HepG2 (cell line): ENCODE data around the gene PSMA3. TPM values are rescaled to one million over a fixed set of nuclear protein-coding genes. Genes with fewer than 3 reads are reported as not detected.
A peak's percentile ranks its signal among the peaks of the same experiment; 100 is the strongest.

ENCODE experiments used
- AGO2 ChIP-seq: fragments of 200-400 bp; formaldehyde crosslinking; optimal IDR thresholded peaks from 2 replicates; pipeline ENCODE3; 2017; ENCODE audit warnings: mild to moderate bottlenecking, low read depth, low read length, moderate library complexity
- AKNA ChIP-seq: sonication (generic); formaldehyde crosslinking; IDR thresholded peaks from 2 replicates; pipeline ENCODE4 v1.4.0; 2020; ENCODE audit warnings: missing genetic modification reagents, borderline replicate concordance
- ARHGAP35 ChIP-seq: sonication (generic); formaldehyde crosslinking; IDR thresholded peaks from 2 replicates; pipeline ENCODE4 v1.9.0; 2022; ENCODE audit warnings: mild to moderate bottlenecking, inconsistent platforms, moderate library complexity, missing genetic modification reagents, borderline replicate concordance
- ATF1 ChIP-seq: IDR thresholded peaks from 2 replicates; pipeline ENCODE4 v1.6.1; 2016; ENCODE audit warnings: mild to moderate bottlenecking, control low read depth
- BCLAF1 ChIP-seq: fragments of 450-650 bp; IDR thresholded peaks from 2 replicates; pipeline ENCODE4 v1.6.1; 2017; ENCODE audit warnings: mild to moderate bottlenecking
- CAMTA2 ChIP-seq: sonication (generic); formaldehyde crosslinking; IDR thresholded peaks from 2 replicates; pipeline ENCODE4 v1.4.0; 2020; ENCODE audit warnings: mild to moderate bottlenecking, missing genetic modification reagents, borderline replicate concordance
- ELF1 ChIP-seq: sonication (generic); formaldehyde crosslinking; IDR thresholded peaks from 2 replicates; pipeline ENCODE4 v1.4.0; 2020; ENCODE audit warnings: missing genetic modification reagents
- ETV6 ChIP-seq: sonication (generic); formaldehyde crosslinking; conservative IDR thresholded peaks from 2 replicates; pipeline ENCODE4 v1.4.0; 2020; ENCODE audit warnings: missing genetic modification reagents
- HDAC1 ChIP-seq: sonication (generic); formaldehyde crosslinking; IDR thresholded peaks from 2 replicates; pipeline ENCODE4 v1.5.1; 2020; ENCODE audit warnings: mild to moderate bottlenecking, missing genetic modification reagents
- HOXA5 ChIP-seq: sonication (generic); formaldehyde crosslinking; IDR thresholded peaks from 2 replicates; pipeline ENCODE4 v1.4.0; 2020; ENCODE audit warnings: missing genetic modification reagents
- PHF8 ChIP-seq: sonication (generic); formaldehyde crosslinking; IDR thresholded peaks from 2 replicates; pipeline ENCODE4 v1.5.0; 2020; ENCODE audit warnings: missing genetic modification reagents
- PTBP1 ChIP-seq: fragments of 200-400 bp; formaldehyde crosslinking; IDR thresholded peaks from 2 replicates; pipeline ENCODE4 v1.6.1; 2018; ENCODE audit warnings: low read length, low read depth; ENCODE audit not compliant: poor library complexity, severe bottlenecking
- TARDBP ChIP-seq: sonication (generic); formaldehyde crosslinking; IDR thresholded peaks from 2 replicates; pipeline ENCODE4 v1.8.0; 2022; ENCODE audit warnings: mild to moderate bottlenecking, missing genetic modification reagents
- XRCC5 ChIP-seq: fragments of 200-400 bp; formaldehyde crosslinking; optimal IDR thresholded peaks from 2 replicates; pipeline ENCODE3; 2017; ENCODE audit warnings: mild to moderate bottlenecking, low read length
- ZNF496 ChIP-seq: sonication (generic); formaldehyde crosslinking; IDR thresholded peaks from 2 replicates; pipeline ENCODE4 v1.8.1; 2023; ENCODE audit warnings: mild to moderate bottlenecking, moderate library complexity, missing genetic modification reagents; ENCODE audit not compliant: insufficient replicate concordance
- polyA plus RNA-seq, 8 experiments: library from polyadenylated mRNA; depleted of rRNA in 3 of 8; stranded (reverse) in 7 of 8; unstranded in 1 of 8; fragments of >200 nt; fragmentation: Illumina TruSeq in 4 of 8; extraction: Trizol in 4 of 8; gene quantifications; 2 replicates each; pipeline versions ENCODE4 v1.2.1 to v1.2.3, GENCODE V29; 2011 to 2016; ENCODE audit warnings: low read depth in 4 of 8, missing spikeins in 1 of 8, mixed read lengths in 1 of 8; ENCODE audit not compliant: insufficient read depth in 1 of 8
- total RNA-seq, 5 experiments: library from RNA; depleted of rRNA; stranded (reverse); fragments of >200 nt; fragmentation: Illumina TruSeq; extraction: Trizol; gene quantifications; 2 replicates each; pipeline ENCODE4 v1.2.3, GENCODE V29; 2016; ENCODE audit warnings: low read depth in 1 of 5
- TF ChIP-seq, protein P1 (sequence below): sonication (generic); formaldehyde crosslinking; IDR thresholded peaks from 2 replicates; pipeline ENCODE4 v1.4.0; 2020; ENCODE audit warnings: missing genetic modification reagents
- TF ChIP-seq, protein P2 (sequence below): sonication (generic); formaldehyde crosslinking; IDR thresholded peaks from 2 replicates; pipeline ENCODE4 v1.4.0; 2020; ENCODE audit warnings: missing genetic modification reagents, low read depth, mild to moderate bottlenecking, borderline replicate concordance
- TF ChIP-seq, protein P3 (sequence below): IDR thresholded peaks from 2 replicates; pipeline ENCODE4 v1.6.1; 2016; ENCODE audit warnings: mild to moderate bottlenecking
- TF ChIP-seq, protein P4 (sequence below): IDR thresholded peaks from 2 replicates; pipeline ENCODE4 v1.6.1; 2016; ENCODE audit warnings: mild to moderate bottlenecking, missing biosample characterization, missing genetic modification reagents

The PSMA3 gene
- total and polyA plus RNA-seq, 2 of the 13 experiments (the other 11 are each of a cell fraction or from before 2014, with no cell fraction given) = 232 to 275 TPM

DNA sequence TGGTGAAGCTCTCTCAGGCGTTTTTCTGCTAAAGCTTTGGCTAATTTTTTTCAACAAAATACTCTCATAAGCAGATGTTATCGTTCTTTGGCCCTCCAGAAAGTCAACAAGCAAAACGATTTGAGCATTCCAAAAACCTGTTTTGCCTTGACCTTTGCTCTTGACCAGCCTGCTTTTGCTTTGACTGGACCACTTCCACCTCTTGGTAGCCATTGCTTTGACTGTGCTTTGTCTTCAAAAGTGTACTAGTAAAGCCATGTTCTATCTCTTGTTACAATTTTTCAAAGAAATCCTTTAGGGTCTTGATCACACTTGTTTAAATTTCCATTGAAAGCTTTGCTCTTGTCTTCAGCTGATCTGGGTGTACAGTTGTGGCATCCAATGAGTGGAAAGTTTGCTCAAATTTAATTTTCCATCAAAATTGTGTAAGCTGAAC is 43.0 kb downstream of the PSMA3 start (continued):
- TF ChIP-seq, protein P1, sequence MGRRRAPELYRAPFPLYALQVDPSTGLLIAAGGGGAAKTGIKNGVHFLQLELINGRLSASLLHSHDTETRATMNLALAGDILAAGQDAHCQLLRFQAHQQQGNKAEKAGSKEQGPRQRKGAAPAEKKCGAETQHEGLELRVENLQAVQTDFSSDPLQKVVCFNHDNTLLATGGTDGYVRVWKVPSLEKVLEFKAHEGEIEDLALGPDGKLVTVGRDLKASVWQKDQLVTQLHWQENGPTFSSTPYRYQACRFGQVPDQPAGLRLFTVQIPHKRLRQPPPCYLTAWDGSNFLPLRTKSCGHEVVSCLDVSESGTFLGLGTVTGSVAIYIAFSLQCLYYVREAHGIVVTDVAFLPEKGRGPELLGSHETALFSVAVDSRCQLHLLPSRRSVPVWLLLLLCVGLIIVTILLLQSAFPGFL = no peak
- TF ChIP-seq ATF1 (CRISPR knock-in tag) = 0 out of 2 replicates have a peak, but pooled peaks have one; percentile 51
- TF ChIP-seq ELF1 (CRISPR knock-in tag) = no peak
- no peak for TF ChIP-seq AGO2
- TF ChIP-seq PTBP1 = no peak
- TF ChIP-seq, protein P2, sequence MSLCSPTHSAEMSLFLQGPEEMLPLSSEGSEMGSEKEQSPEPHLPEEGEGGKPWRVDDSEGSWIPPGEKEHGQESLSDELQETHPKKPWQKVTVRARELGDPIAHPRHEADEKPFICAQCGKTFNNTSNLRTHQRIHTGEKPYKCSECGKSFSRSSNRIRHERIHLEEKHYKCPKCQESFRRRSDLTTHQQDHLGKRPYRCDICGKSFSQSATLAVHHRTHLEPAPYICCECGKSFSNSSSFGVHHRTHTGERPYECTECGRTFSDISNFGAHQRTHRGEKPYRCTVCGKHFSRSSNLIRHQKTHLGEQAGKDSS = no peak
- no peak for TF ChIP-seq HOXA5 (CRISPR knock-in tag)
- TF ChIP-seq BCLAF1 = no peak
- TF ChIP-seq PHF8 = no peak
- no peak for TF ChIP-seq ZNF496 (CRISPR knock-in tag)
- TF ChIP-seq AKNA (CRISPR knock-in tag) = no peak
- no peak for TF ChIP-seq ARHGAP35
- TF ChIP-seq HDAC1 = peak; percentile 46; the same call in 1 of the 2 replicates
- no peak for TF ChIP-seq CAMTA2 (CRISPR knock-in tag)
- TF ChIP-seq, protein P3, sequence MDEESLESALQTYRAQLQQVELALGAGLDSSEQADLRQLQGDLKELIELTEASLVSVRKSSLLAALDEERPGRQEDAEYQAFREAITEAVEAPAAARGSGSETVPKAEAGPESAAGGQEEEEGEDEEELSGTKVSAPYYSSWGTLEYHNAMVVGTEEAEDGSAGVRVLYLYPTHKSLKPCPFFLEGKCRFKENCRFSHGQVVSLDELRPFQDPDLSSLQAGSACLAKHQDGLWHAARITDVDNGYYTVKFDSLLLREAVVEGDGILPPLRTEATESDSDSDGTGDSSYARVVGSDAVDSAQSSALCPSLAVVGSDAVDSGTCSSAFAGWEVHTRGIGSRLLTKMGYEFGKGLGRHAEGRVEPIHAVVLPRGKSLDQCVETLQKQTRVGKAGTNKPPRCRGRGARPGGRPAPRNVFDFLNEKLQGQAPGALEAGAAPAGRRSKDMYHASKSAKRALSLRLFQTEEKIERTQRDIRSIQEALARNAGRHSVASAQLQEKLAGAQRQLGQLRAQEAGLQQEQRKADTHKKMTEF = peak; percentile 90
- no peak for TF ChIP-seq ETV6 (CRISPR knock-in tag)
- TF ChIP-seq, protein P4, sequence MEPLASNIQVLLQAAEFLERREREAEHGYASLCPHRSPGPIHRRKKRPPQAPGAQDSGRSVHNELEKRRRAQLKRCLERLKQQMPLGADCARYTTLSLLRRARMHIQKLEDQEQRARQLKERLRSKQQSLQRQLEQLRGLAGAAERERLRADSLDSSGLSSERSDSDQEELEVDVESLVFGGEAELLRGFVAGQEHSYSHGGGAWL (CRISPR knock-in tag) = no peak
- TF ChIP-seq XRCC5 = no peak
- peak; percentile 80; the same call in 1 of the 2 replicates for TF ChIP-seq TARDBP (CRISPR knock-in tag)
